ENCODE results near the gene MRPS7.

- TF ChIP-seq POLR2AphosphoS5 (IDR thresholded peaks at IDR 0.05; ENCODE audit: insufficient read depth, low read depth, low read length): no peak
- TF ChIP-seq CTCF (IDR thresholded peaks at IDR 0.05; ENCODE audit: extremely low read depth in 1 of 2, insufficient read depth in 1 of 2, low read depth in 1 of 2, low read length in 2 of 2): no peak
- TF ChIP-seq POLR2A (IDR thresholded peaks at IDR 0.05; ENCODE audit: low read depth, low read length): no peak
- no peak for TF ChIP-seq MAX (IDR thresholded peaks at IDR 0.05; ENCODE audit: insufficient read depth, insufficient read length)
- TF ChIP-seq JUN (IDR thresholded peaks at IDR 0.05; ENCODE audit: borderline replicate concordance, insufficient read depth, insufficient read length, low read depth): no peak
- TF ChIP-seq MYC (IDR thresholded peaks at IDR 0.05; ENCODE audit: low read depth, low read length): no peak
- TF ChIP-seq EZH2 (IDR thresholded peaks at IDR 0.05; ENCODE audit: borderline replicate concordance, low read depth, low read length, severe bottlenecking): no peak
Observed at GRCh38 chr17:75244133-75244866, 17.4 kb upstream of the MRPS7 start.

All from endothelial cell of umbilical vein (primary cell).